Liver (tissue), 9 donors: ENCODE data around the gene UBE3D. TPM values are rescaled to one million over a fixed set of nuclear protein-coding genes. Genes with fewer than 3 reads are reported as not detected.

Source experiments
- DNase-seq: peaks from one replicate; pipeline ENCODE4 v3.0.0-alpha.2; 2017; ENCODE audit warnings: low spot score
- H3K27ac ChIP-seq, 2 donors: one replicate each; pipeline ENCODE4 v1.7.0; 2013; ENCODE audit warnings: inconsistent platforms in 2 of 2, low read length in 2 of 2, control low read depth in 1 of 2, low read depth in 1 of 2, mild to moderate bottlenecking in 1 of 2
- H3K27me3 ChIP-seq, 4 donors: one replicate each; pipeline versions ENCODE4 v1.6.1 to v1.7.0; 2013; ENCODE audit warnings: low read length in 3 of 4, inconsistent platforms in 1 of 4, mild to moderate bottlenecking in 1 of 4, moderate library complexity in 1 of 4; ENCODE audit not compliant: control insufficient read depth in 4 of 4, insufficient read depth in 4 of 4
- H3K36me3 ChIP-seq, 4 donors: one replicate each; pipeline versions ENCODE4 v1.6.1 to v1.7.0; 2013; ENCODE audit warnings: low read length in 3 of 4, mild to moderate bottlenecking in 3 of 4, low read depth in 1 of 4, moderate library complexity in 1 of 4; ENCODE audit not compliant: control insufficient read depth in 4 of 4, insufficient read depth in 3 of 4
- H3K4me1 ChIP-seq, 4 donors: one replicate each; pipeline versions ENCODE4 v1.6.1 to v1.7.0; 2013; ENCODE audit warnings: low read length in 3 of 4, mild to moderate bottlenecking in 3 of 4, moderate library complexity in 1 of 4; ENCODE audit not compliant: control insufficient read depth in 4 of 4, insufficient read depth in 4 of 4
- H3K4me3 ChIP-seq, 3 donors: one replicate each; pipeline versions ENCODE4 v1.6.1 to v1.7.0; 2013; ENCODE audit warnings: low read length in 3 of 3, control low read depth in 1 of 3, low read depth in 1 of 3, mild to moderate bottlenecking in 1 of 3
- H3K9ac ChIP-seq, 2 donors: one replicate each; pipeline ENCODE4 v1.7.0; 2013; ENCODE audit warnings: low read length in 2 of 2, mild to moderate bottlenecking in 2 of 2, moderate library complexity in 2 of 2, control low read depth in 1 of 2, low read depth in 1 of 2
- H3K9me3 ChIP-seq, 4 donors: one replicate each; pipeline versions ENCODE4 v1.6.1 to v1.7.0; 2013; ENCODE audit warnings: low read length in 3 of 4; ENCODE audit not compliant: control insufficient read depth in 4 of 4
- ATF3 ChIP-seq: IDR thresholded peaks from 2 replicates; pipeline ENCODE4 v1.6.1; 2016; ENCODE audit warnings: antibody characterized with exemption
- CTCF ChIP-seq: fragments of 150-350 bp; IDR thresholded peaks from 2 replicates; pipeline ENCODE4 v1.5.1; 2017; ENCODE audit warnings: improper control_type of control experiment, low read depth, low read length; ENCODE audit not compliant: missing input control
- EGR1 ChIP-seq, 2 donors: IDR thresholded peaks; 2 replicates each; pipeline ENCODE4 v1.6.1; 2016 to 2018; ENCODE audit warnings: antibody characterized with exemption in 2 of 2, low read depth in 2 of 2
- FOXA1 ChIP-seq: IDR thresholded peaks from 2 replicates; pipeline ENCODE4 v1.6.1; 2016; ENCODE audit warnings: antibody characterized with exemption
- GABPA ChIP-seq, 2 donors: IDR thresholded peaks in 1 of 2; conservative IDR thresholded peaks in 1 of 2; 2 replicates each; pipeline ENCODE4 v1.6.1; 2016; ENCODE audit warnings: antibody characterized with exemption in 2 of 2, mild to moderate bottlenecking in 1 of 2, moderate library complexity in 1 of 2
- HNF4A ChIP-seq, 2 donors: conservative IDR thresholded peaks; 2 replicates each; pipeline ENCODE4 v1.6.1; 2016; ENCODE audit warnings: antibody characterized with exemption in 2 of 2, mild to moderate bottlenecking in 2 of 2
- HNF4G ChIP-seq: IDR thresholded peaks from 2 replicates; pipeline ENCODE4 v1.6.1; 2016; ENCODE audit warnings: antibody characterized with exemption
- JUND ChIP-seq, 2 donors: IDR thresholded peaks; 2 replicates each; pipeline ENCODE4 v1.6.1; 2016; ENCODE audit warnings: antibody characterized with exemption in 2 of 2
- MAX ChIP-seq: IDR thresholded peaks from 2 replicates; pipeline ENCODE4 v1.6.1; 2016; ENCODE audit warnings: antibody characterized with exemption
- RAD21 ChIP-seq, 2 donors: IDR thresholded peaks; 2 replicates each; pipeline ENCODE4 v1.6.1; 2016; ENCODE audit warnings: antibody characterized with exemption in 2 of 2, mild to moderate bottlenecking in 2 of 2
- REST ChIP-seq: IDR thresholded peaks from 2 replicates; pipeline ENCODE4 v1.6.1; 2016; ENCODE audit warnings: antibody characterized with exemption, mild to moderate bottlenecking
- RXRA ChIP-seq, 2 donors: IDR thresholded peaks; 2 replicates each; pipeline ENCODE4 v1.6.1; 2017 to 2018; ENCODE audit warnings: antibody characterized with exemption in 2 of 2, mild to moderate bottlenecking in 1 of 2
- SP1 ChIP-seq: IDR thresholded peaks from 2 replicates; pipeline ENCODE4 v1.6.1; 2018; ENCODE audit warnings: antibody characterized with exemption, mild to moderate bottlenecking
- YY1 ChIP-seq: IDR thresholded peaks from 2 replicates; pipeline ENCODE4 v1.6.1; 2016; ENCODE audit warnings: antibody characterized with exemption, mild to moderate bottlenecking
- WGBS: extraction: QIAGEN DNeasy Blood & Tissue Kit; methylation state at CpG from one replicate; pipeline ENCODE4 v1.1.7; 2013; 5-methylcytosine and 5-hydroxymethylcytosine counted together
- polyA plus RNA-seq, 2 donors: library from polyadenylated mRNA; stranded (reverse) in 1 of 2; unstranded in 1 of 2; fragments of 200-250 nt in 1 of 2; fragments of >200 nt in 1 of 2; fragmentation: Nextera tagmentation in 1 of 2; extraction: Ambion mirVana in 1 of 2; gene quantifications; one replicate each; pipeline versions ENCODE4 v1.2.1 to v1.2.3, GENCODE V29; 2013 to 2015
- total RNA-seq, 2 donors: library from RNA; depleted of rRNA; stranded (reverse); fragments of >200 nt; gene quantifications; one replicate each; pipeline ENCODE4 v1.2.3, GENCODE V29; 2014
- donor health status: healthy.
- donor health status: healthy.
- donor health status: healthy.
- donor health status: healthy.
- donor health status: healthy.

Gene UBE3D
- total and polyA plus RNA-seq, 4 donors = 0.78 to 6.4 (median 1.9) TPM

GRCh38 chr6:82971877-82972460, 93.7 kb downstream of the UBE3D start:
- Histone ChIP-seq H3K27ac (no peak overlapping the region), H3K36me3 (no peaks in the 10 kb centered on the region)
- WGBS = 88% methylated on average over 3 of the region's 3 CpGs

GRCh38 chr6:82970839-82971238, 94.8 kb downstream of the UBE3D start:
- 99% methylated on average over 1 of the region's 1 CpG for WGBS
- Histone ChIP-seq H3K4me3 (no peak overlapping the region), H3K4me1 (no peaks in the 10 kb centered on the region), H3K9me3 (no peaks in the 10 kb centered on the region), H3K36me3 (no peaks in the 10 kb centered on the region), H3K9ac (no peak overlapping the region), H3K27me3 (no peaks in the 10 kb centered on the region), H3K27ac (no peak overlapping the region)
- TF ChIP-seq RXRA (IDR thresholded peaks at IDR 0.05) (no peak), RAD21 (IDR thresholded peaks at IDR 0.05) (no peak), HNF4G (no peak), SP1 (no peak), MAX (no peak), ATF3 (no peak), YY1 (no peak), GABPA (IDR thresholded peaks at IDR 0.05 in 1 of 2, conservative IDR thresholded peaks at IDR 0.05 in 1 of 2) (no peak), FOXA1 (no peak), REST (no peak), HNF4A (conservative IDR thresholded peaks at IDR 0.05) (no peak), JUND (IDR thresholded peaks at IDR 0.05) (no peak)
- DNase-seq = no peak

More at GRCh38 chr6:82971877-82972460, 93.7 kb downstream of the UBE3D start:
- Histone ChIP-seq H3K9ac (no peak overlapping the region), H3K9me3 (no peaks in the 10 kb centered on the region), H3K4me1 (no peaks in the 10 kb centered on the region), H3K4me3 (no peak overlapping the region), H3K27me3 (no peaks in the 10 kb centered on the region)
- no peak for DNase-seq
- TF ChIP-seq CTCF (no peak), REST (no peak), EGR1 (IDR thresholded peaks at IDR 0.05; ENCODE audit: low read depth in 2 of 2) (no peak), HNF4A (conservative IDR thresholded peaks at IDR 0.05) (no peak)
